Measurements from ENCODE around the gene SPATA6L.
A peak's percentile ranks its signal among the peaks of the same experiment; 100 is the strongest.

Gene SPATA6L

DNA sequence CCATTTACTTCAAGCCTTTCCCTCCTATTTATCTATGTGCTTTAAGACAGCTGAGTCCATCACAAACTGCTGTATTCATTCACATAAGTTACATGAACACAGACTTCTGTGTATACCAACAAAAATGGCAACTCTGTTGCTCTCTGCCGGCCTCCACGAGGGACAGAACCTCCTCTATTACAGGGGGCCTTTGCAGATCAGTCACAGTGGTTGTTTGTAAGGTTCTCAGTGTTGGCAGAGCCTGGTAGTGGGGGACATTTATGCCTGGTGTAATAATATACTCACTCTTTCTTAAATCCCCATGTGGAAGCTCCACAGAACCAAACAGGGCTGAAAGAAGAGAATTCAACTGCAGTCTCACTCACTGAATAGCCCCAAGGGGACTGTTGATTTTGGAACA, 99.5 kb downstream of the SPATA6L start:
- DNase-seq (ENCODE audit: extremely low read depth, low read depth): no peak
- TF ChIP-seq, protein P1, sequence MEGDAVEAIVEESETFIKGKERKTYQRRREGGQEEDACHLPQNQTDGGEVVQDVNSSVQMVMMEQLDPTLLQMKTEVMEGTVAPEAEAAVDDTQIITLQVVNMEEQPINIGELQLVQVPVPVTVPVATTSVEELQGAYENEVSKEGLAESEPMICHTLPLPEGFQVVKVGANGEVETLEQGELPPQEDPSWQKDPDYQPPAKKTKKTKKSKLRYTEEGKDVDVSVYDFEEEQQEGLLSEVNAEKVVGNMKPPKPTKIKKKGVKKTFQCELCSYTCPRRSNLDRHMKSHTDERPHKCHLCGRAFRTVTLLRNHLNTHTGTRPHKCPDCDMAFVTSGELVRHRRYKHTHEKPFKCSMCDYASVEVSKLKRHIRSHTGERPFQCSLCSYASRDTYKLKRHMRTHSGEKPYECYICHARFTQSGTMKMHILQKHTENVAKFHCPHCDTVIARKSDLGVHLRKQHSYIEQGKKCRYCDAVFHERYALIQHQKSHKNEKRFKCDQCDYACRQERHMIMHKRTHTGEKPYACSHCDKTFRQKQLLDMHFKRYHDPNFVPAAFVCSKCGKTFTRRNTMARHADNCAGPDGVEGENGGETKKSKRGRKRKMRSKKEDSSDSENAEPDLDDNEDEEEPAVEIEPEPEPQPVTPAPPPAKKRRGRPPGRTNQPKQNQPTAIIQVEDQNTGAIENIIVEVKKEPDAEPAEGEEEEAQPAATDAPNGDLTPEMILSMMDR (IDR thresholded peaks at IDR 0.05; ENCODE audit: low read depth, low read length): no peak

DNA sequence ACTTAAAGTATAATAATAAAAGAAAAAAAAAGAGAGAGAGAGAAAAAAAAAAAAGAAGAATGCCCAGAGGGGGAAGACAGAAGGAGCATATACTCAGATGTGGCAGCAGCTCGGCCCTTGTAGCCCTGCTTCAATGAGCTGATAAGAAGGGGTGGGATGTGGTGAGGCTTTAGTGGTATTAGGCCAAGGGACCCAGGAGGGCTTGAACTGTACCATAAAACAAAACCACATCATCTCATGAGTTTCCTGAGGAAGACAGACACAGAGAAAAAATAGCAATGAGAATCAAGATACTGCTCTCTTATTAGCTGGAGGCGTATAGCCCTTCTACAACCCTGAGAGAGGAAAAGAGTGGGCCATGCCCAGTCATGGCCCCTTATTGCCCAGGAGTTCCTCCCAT, 103.2 kb downstream of the SPATA6L start:
- TF ChIP-seq, protein P1 (IDR thresholded peaks at IDR 0.05; ENCODE audit: low read depth, low read length): no peak
- DNase-seq (ENCODE audit: extremely low read depth, low read depth): no peak

DNA sequence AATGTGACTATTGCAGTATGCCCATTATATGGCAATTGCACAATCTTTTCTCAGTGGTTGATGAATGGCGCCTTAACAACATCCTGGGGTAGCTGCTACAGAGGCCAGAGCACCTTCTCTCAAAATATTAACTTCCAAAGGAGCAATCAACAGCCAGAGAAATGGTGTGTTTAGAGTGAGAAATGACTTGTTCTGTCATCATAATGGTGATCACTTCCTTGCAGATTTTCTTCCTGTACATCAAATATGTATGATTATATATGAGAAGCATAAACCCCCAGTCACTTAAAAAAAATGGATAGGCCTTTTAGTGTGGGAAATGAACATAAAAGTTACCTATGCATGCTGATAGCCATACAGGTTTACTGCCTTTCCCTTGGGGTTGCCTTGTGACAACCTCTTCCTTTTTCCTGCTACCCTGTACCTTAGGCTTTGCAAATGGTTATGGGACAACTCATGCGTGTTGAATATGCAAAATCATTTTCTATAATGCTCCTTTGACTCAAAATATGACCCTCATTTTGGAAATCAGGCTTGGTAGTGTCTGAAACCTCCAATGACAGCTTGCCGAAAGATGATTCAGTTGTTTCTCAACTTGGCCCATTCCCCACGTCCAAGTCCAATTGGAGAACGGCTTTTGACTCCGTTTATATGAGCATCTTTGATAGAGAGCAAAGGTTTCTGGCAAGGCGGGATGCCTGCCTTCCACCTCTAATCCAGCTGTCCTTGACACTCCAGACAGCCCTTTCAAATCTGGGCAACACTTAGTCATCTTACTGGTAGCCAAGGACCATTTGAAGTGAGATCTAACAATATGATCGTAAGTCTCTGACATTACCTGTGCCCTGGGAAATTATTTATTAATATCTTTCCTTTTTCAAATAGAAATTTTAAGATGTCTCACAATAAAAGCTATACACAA, 106.8 kb downstream of the SPATA6L start:
- DNase-seq (ENCODE audit: extremely low read depth, low read depth): no peak
- TF ChIP-seq, protein P1 (IDR thresholded peaks at IDR 0.05; ENCODE audit: low read depth, low read length): no peak

DNA sequence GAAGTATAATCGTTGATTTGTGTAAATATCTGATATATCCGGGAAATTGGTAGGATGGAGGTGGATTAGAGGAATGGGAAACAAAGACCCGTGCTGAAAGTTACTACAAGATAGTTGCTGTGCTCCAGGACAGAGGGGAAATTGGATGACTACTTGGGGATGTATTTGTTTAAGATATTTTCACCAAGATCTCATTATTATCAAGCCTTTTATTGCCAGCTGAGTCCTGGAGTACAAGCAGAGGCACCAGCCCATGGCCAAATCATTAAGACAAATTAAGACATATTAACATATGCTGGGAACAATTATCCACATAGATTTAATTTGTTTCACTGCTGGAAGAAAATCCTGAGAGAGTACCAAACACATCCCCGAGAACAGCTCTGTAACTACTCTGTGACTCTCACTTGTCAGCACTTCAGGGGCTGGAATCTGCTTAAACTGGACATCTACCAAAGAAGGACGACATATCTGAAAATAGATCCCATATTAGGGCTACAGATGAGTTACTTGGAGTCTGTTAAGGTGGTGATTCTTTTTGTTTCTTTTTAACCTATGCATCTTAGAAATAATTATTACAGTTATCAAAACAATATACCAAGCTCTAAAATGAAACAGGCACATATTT, 107.8 kb downstream of the SPATA6L start:
- no peak for DNase-seq (ENCODE audit: extremely low read depth, low read depth)
- TF ChIP-seq, protein P1 (IDR thresholded peaks at IDR 0.05; ENCODE audit: low read depth, low read length): no peak

DNA sequence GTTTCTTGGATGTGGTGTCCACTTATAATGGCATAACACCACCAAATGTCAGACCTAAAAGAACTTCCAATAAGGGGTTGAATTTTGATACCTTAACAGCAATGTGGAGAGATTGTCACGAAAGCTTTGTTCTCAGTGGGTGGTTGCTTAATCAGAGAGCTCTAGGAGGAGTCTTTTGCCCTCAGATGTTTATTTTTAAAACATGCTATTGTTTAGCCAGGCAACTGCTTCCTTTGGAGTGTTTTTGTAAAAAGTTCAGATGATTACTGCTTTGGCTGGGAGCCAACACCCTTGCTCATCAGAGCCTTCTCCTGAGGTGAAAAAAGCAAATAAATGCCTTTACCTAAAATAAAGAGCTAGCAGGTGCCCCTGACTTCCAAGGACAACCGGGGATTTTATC, 111.0 kb downstream of the SPATA6L start:
- TF ChIP-seq, protein P1 (IDR thresholded peaks at IDR 0.05; ENCODE audit: low read depth, low read length): no peak
- no peak for DNase-seq (ENCODE audit: extremely low read depth, low read depth)

DNA sequence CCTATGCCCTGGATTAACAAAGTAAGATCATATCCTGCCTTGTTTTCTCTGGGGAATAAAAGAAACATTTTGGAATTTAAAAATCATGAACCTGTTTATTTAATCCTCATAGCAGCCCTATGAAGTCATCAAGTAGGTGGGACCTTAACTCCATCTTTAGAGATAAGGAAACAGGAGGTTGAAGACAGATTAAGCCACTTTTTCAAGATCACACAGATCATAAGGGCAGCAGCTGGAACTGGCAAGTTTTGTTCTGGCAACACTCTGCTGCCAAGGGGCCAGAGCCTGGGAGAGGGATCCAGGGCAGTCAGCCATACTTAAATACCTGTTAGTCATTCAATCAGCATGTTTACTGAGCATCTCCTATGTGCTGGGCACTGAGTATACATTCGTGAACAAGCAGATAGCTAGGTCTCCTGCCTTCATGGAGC, 112.3 kb downstream of the SPATA6L start:
- TF ChIP-seq, protein P1 (IDR thresholded peaks at IDR 0.05; ENCODE audit: low read depth, low read length): no peak
- peak; percentile 31 for DNase-seq (ENCODE audit: extremely low read depth, low read depth)

All from AG09319 (cell line).